NCI-H82 treated with DMSO at 0.1 percent for 48 hours (cell line): ENCODE results near the gene ACVR1B.

Experiments
- DNase-seq: peaks from one replicate; lab custom pipeline; 2025; ENCODE audit not compliant: unreplicated experiment; lab: John Stamatoyannopoulos, UW

ACVR1B gene

DNA sequence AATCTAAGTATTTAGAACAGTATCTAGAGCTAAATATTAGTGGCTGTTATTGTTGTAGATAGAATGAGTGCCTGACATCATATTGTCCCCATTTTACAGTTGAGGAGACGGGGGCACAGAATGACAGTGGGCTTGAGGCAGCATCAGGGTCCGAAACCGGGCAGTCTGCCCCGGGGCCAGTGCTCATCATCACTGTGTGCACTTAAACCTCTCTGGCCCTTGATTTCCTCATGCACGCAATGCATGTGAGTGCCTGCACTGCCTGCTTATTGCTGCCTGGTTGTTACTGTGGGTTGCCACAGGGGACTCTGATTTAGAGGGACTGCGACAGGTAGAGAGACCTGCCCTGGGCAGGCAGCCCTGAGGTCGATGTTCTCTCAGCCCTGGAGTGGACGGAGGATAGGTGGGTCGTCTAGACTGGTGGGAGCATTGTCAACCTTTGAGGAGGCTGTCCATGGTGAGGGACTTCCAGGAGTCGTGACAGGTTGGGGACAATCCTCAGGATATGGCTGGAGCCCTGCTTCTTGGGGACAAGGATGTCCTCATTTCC is 34.4 kb upstream of the ACVR1B start:
- DNase-seq = no peak

DNA sequence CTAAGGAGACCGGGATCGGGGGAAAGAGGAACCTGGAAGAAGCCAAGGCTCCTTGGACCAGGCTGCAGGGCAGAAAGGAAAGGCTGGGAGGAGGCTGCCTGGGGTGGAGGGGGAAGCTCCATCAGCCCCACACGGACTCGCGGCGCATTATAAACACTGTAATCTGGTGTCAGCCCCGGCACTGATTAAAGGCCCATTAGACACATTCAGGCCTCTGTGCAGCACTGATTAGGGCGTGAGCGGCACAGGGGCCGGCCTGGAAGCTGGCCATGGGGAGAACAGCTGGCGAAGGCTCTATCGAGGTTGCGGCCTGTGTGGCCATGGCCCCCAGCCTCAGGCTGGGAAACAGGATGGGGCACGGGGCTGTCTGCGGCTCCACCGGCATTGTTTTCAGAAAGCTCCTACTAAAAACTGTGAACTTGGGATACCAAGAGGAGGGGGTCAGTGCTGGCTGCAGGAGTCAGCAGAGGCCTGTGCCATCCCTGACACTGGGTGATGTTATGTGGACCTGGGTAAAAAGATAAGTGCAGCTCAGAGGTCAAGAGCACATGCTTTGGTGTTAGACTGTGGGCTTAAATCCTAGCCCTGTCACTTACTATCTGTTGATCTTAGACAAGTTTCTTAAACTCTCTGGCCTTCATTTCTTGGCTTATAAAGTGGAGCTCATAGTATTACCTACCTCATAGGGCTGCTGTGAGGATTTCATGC is 33.6 kb upstream of the ACVR1B start:
- DNase-seq = peak; percentile 44

DNA sequence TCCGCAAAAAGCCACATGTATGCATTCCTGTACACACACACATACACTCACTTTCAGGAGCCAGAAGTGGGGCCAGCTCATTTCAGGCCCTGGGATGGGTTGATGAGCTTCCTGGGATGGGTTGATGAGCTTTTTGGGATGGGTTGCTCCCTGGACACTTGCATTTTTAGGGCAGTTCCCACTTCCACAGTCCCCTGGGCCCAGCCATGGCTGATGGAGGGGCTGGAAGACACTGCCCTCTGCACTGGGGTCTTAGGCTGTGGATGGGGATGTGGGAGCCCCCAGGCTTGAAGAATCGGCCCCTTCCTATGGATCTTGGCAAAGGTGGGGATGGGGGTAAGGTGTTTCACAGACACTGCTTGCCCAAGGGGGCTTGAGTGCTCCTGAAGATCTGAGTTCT is 31.5 kb upstream of the ACVR1B start:
- no peak for DNase-seq

DNA sequence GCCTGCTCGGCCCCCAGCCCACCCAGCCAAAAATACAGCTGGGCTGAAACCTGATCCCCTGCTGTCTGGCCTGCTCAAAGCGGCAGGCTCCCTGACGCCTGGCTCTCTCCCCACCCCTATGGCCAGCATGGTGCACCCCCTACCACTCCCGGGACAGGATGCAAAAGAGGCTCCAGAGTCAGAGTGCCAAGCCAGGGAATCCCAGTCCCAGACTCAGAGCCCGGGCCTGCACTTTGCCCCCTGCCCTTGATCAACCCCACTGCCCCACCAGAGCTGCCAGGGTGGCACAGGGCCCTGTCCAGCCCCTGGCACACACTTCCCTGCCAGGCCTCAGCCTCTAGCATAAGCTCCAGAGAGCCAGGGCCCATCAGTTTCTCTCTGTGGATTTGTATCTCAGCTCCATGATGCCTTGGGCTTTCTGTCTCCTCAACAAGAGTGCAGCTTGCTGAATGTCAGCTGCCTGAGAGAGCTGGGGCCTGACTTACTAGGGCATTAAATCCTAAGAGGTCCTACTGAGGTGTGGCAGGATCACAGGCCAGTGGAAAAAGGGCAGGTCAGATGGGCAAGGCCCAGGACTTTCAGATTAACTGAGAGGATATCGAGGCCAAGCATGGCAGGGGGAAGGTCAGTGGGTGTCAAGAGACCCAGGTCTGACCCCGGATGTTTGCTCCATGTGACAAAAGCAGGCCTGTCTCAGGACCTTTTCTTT is 30.3 kb upstream of the ACVR1B start:
- no peak for DNase-seq

DNA sequence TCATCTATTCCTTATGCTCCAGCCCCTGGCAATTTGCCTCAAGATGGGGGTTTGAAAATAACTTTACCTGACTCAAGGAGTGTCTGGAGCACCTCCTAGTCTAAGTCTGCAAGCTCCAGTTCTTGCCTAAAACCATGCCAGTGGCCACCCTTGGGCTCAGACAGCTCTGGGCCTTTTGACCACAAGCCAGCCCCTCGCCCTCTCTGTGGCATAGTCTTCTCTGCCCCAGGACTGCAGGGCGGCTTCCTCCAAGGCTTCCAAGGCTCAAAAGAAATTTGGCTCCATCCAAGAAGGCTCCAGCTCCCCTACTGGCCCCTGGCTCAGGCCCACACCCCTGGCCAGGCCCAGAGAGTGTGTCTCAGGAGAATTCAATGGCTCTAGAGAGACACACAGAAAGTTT is 29.4 kb upstream of the ACVR1B start:
- no peak for DNase-seq

DNA sequence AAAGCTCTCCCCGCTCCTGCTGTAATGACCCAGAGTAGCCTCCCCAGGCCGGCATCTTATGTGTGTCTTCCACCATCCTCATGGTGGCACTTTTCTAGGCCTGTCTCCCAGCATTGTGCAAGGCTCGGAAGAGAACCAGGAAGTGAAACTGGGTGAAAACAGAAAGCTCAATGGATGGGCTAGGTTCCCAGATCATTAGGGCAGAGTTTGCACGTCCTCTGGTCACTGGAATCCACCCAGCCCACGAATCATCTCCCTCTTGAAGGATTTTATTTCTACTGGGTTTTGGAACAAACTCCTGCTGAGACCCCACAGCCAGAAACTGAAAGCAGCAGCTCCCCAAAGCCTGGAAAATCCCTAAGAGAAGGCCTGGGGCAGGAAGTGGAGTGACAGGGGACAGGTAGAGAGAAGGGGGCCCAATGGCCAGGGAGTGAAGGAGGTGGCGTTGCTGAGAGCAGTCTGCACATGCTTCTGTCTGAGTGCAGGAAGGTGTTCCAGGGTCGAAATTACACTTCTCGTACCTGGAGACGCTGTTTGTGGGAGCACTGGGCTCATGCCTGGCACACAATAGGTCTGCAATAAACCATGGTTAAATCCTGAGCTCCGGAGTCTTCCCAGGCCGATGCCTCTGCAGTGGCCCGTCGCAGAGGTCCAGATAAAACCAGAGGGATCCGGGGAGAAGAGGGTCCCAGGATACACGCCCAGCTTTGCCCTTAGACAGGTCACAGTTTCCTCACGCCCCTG is 28.6 kb upstream of the ACVR1B start:
- no peak for DNase-seq

DNA sequence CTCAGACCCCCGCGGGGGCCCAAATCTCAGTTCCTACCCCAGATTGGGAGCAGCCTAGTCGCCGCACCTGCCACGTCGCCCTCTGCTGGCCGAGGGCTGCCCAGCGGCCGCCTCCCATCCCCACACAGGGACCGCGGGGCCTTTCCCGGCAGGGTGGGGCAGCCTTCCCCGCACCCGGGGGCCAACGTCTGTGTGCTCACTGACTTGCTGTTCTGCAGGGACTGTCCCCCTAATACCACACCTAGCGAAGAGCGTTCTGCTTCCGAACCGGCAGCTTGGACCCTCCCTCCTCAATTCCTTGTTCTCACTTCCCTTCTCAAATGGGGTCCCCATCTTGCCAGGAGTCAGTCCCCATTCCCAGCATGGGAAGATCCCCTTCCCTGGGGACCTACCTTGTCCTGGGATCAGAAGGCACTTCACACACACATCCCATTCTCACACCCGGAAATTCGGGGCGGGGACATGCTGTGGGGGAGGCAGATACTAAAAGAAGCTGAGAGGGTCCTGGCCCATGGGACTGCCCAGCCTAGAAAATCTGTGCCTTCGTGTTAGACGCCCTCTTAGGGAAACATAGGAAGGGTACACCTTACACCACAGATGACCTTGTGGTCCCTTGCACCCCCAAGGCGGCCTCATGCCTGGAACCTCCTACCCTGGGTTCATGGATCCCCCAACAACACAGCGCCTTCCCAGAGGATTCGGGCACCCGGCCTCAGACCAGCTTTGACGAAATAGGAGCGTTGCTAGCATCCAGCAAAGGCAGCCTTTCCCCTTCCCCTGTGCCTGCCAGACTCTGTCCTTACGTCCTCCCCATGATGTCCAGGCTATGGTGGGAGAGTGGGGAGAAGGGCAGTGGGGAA is 27.8 kb upstream of the ACVR1B start:
- DNase-seq = no peak

DNA sequence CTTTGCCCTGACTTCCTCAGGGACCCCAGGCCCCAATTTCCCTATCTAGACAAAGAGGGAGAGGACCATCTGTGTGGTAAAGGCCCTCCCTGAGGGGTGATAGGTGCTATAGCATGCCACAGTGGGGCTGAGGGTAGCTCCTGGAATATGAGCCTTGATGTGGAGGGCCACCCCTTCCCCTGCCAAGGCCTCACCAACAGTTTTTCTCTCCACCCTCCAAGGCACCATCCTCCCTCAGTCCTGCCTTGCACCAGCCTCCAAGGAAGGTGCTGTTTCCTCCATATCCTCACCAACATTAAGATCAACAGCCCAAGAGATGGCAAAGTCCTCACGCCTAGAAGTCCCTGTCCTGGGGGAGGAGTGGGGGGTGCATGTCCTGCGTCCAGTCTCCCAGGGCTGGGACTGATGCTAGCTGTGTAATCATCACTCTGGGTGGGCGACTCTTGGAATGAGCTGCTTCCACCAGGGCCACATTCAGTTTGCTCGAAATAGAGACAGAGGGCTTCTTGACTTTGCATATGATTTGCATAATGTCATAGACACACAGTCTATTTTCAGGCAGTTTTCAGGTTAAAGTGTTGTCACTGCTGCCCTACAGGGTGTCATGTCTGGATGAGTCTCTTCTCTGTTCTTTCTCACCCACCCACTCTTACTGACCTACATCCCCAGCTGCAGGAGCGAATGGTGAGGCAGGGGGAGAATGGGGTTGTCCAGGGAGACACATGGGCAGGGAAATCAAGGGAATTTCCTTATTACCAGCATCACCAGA is 26.8 kb upstream of the ACVR1B start:
- no peak for DNase-seq

DNA sequence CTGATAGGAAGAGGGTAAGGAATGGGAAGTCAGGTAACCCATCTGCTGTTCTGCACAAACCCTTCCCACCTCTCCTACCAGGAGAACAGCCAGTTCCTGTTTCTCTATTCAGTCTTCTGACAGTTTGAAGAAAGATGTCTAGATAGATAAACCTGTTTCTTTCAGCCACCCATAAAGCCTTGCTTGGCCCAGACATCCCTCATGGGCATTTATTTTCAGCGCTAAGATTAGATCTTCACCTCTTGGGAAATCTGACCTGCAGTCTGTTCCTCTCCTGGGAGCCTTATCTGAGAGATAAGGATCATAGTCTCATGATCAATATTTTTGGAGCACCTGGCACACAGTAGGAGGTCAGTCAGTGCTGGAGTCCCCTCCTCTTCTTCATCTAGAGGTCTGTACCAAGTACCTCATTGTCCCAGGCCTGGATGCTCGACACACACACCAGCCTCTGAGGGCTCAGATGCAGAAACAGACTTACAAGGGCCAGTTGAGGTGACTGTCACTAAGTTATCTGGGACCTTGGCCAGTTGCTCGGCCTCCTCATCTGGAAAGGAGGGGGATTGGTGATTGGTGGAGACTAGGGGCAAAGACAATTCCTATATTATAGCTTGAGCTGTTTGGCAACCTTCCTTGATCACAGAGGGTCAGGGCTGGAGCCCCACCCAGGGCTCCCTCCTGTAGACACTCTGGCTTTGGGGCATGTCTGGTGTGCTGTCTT is 26.0 kb upstream of the ACVR1B start:
- DNase-seq = no peak

DNA sequence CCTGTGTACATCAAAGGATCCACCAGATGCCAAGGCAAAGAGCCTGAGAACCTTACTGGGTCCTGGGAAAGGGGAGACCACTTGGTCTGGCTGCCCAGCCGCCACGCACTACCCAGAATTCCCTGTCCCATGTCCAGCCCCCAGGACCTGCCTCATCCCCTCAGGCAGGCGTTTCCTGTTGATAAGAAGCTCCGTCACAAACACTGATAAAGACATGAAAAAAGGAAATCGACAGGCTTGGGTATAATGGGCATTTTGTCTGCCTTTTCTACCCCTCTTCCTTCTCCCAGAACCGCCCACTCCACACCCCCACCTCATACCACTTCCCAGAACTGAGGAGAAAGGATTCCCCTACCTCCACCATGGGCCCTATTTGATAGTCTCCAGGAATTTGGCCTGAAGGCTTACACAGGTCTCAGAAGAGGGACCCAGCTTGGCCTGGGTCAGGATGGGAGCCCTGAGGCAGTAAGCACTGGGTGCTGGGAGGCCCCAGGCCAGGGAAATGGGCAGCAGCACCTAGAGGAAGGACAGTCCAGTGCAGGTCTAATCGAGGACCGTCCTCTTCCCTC is 25.4 kb upstream of the ACVR1B start:
- DNase-seq = no peak

DNA sequence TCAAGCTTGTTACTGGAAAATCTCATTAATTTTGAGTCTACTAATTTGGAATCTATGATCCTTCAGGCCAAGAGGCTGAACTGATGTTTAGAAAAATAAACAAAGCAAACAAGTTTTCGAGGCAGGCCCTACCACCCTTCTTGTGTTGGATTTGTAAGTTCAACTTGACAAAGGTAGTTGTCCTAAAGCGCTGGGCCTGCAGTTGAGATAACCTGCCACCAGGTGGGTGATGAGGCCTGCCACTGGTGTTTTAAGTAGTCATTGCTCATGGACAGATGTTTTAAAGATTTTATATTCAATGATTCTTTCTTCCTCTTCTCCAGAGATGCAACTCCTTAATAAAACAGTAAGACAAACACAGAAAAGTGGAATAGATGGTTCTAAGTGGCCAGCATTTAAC is 24.8 kb upstream of the ACVR1B start:
- no peak for DNase-seq

DNA sequence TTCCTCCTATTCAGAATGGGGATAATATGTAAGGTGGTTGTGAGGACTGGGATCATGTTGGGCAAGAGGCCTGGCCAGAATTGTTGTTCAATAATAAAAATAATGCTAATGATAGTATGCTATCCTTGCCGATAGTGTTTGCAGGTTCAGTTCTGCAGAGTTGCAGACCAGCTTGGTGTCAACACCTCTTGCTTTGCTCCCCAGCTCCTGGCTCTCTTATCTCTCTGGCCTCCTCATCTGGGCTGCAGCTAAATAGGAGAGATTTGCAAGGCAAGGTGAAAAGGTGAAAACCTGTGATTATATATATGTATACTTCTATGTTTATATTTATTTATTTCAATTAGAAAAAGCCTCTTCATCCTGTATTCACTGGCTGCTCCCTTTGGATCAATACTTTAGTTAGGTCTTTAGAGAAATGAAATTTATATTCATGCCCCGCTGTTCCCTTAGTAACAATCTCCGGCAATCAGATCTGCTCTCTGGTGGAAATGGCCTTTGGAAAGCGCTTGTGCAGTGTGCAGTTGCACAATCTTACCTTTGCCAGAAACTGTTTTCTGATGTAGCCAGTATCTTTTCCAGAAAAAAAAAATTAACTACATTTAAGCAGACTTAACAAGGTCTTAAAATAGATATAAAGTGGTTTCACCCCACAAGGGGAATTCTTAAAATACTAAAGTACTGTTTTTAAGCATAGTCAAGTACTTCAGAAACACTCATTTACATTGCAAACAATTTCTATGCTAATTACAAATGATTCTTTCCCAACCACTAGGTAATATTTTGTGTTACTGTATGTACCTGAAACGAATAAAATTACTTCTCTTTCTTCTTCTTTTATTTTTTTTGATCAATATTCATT is 19.1 kb upstream of the ACVR1B start:
- no peak for DNase-seq

DNA sequence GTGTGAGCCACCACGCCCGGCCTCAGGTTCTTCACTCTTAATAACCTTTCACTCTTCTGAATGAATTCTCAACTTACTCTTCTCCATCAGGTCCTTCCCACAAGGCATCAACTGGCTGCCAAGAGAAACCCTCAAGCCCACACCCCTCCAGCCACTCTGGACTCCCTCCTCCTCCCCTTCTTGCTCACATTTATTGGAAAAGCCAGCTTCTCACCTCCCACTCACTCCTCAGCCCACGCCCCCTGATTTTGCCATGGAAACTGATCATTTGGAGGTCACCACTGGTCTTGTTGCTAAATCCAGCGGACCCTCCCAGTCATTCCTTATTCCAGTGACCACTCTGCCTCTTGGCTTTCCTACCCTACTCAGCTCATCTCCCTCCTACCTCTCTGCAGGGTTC is 17.4 kb upstream of the ACVR1B start:
- DNase-seq = no peak

DNA sequence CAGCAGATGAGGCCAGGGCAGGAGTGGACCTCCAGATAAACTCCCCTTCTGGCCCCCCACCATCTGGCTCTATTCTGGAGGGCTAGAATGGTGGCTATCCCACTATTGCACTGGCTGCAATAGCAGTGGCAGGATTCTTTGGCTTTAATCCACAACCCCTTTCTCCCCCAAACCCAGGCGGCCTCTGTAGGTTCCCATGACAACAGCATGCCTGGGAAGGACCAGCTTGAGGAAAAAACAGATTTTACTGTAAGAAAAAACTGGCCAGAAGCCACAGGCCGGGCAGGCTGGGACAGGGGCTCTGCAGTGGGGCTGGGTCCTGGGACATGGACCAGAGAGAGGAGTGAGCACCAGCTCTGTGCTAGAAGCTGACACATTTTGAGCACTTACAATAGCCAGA is 13.6 kb upstream of the ACVR1B start:
- no peak for DNase-seq

DNA sequence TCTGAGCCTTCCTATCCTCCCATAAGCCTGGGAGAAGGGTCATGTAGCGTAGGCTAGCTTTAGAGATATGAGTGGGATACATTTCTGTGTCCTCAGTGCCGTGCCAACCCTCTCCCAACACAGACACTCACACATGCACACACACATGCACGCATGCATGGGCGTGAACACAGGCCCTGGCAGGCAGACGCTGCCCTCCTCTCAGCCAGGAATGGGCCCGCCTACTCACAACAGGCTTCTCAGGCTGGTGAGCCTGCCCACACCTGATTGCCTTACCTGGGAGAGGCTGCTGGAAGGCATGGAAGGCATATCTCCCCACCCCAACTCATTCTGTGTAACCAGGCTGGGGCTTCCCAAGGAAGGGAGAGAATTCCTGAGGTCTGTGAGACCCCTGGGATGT is 12.8 kb upstream of the ACVR1B start:
- no peak for DNase-seq

DNA sequence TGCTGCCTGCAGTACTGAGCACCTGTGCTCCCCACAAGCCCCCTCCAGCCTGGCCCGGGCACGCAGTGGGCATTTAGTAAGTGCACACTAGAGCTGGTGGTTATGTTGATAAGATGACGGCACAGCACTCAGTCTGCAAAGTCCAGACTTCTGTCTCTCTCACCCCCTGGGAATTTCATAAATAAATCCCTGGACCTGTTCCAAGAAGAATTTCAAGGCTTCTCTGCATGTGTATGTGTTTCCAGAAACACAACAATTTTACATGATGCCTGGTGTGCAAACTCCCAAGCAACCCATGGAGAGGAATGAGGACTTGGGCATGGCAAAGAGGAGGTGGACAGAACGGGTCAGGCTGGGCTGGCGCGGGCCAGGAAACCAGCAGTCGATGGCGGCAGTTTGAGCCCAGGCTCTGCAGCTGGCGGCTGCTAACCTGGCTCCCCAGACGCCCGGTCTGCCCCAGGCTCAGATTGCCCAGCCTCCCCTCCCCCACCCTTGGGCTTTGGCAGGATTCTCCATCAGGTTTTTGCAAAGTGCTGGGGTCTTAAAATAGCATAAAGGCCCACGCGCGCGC is 10.4 kb upstream of the ACVR1B start:
- no peak for DNase-seq

DNA sequence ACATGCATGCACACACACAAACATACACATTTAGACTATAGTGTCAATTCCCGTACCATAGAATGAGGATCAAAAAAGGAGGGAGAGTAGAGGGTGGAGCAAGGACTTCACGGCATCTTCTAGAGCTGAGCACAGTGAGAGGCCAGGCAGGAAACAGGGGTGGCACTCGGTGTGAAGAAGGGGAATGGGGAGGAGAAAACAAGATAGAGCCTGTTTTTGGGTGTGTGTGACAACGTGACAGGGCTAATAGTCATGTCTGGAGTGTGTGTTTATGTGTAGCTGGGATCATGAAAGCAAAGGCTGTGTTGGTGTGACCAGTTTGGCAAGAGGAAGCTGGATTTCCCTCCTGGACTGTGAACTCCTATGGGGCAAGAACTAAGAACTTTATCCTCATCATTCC is 9.9 kb upstream of the ACVR1B start:
- DNase-seq = no peak

DNA sequence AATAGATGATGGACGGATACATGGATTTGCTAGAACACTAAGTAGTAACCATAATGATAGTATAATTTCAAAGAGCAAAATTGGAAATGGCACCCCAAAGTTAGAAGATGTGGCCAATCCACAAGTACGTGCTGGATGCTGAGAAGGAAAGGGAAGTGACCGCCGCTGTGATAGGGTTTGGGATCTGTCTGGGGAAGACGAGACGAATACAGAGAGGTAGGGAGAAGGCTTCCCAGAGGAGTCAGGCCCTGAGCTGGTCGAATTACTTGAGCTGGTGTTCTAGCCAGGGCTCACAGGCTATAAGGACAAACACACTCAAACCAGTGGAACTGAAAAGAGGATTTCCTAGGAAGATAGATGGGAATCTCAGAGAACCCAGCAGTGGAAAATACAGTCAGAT is 9.4 kb upstream of the ACVR1B start:
- no peak for DNase-seq
